A549 (cell line): Measurements from ENCODE around the gene WDR35. TPM values are rescaled to one million over a fixed set of nuclear protein-coding genes. Genes with fewer than 3 reads are reported as not detected.
"Not testable (repeated sequence)": the region's sequence is repeated elsewhere in the genome, so short reads cannot be mapped to it uniquely, and the experiment has no call there.

Source experiments
- ATAC-seq, 2 experiments: fragments of 200-7000 bp in 1 of 2; fragments of >200 bp in 1 of 2; cut with Nextera tagmentation in 1 of 2; cut with Tn5 transposase in 1 of 2; 3 replicates each; pipeline versions ENCODE4 v1.8.0 to v1.9.1; 2018 to 2020; ENCODE audit warnings: mild to moderate bottlenecking in 1 of 2, moderate library complexity in 1 of 2
- CTCF ChIA-PET: fragments of 300-600 bp; sonication (Branson Sonifier 250); formaldehyde crosslinking; extraction: SDS; loops from one replicate; lab custom pipeline; 2021; ENCODE audit warnings: antibody characterized with exemption, inconsistent platforms; lab: Yijun Ruan, JAX
- POLR2A ChIA-PET: fragments of 350-600 bp; formaldehyde crosslinking; extraction: SDS; loops from one replicate; lab custom pipeline; 2021; ENCODE audit warnings: antibody characterized with exemption, inconsistent platforms; lab: Yijun Ruan, JAX
- DNase-seq, 2 experiments: peaks; one replicate each; pipeline versions ENCODE4 v3.0.0 to v3.0.0-alpha.2; 2011 to 2016; ENCODE audit warnings: low read depth in 1 of 2, low spot score in 1 of 2
- FAIRE-seq: peaks from 2 replicates; lab custom pipeline; 2011; peaks lifted over from hg19 to GRCh38; lab: Jason Lieb, UNC
- H3K27ac ChIP-seq, 2 experiments: fragments of >200 bp; sonication (Bioruptor Twin); formaldehyde crosslinking; 3 replicates each; pipeline ENCODE4 v1.5.1; 2016 to 2017
- H3K4me1 ChIP-seq: fragments of >200 bp; sonication (Bioruptor Twin); formaldehyde crosslinking; 3 replicates; pipeline ENCODE4 v1.6.1; 2016
- H3K4me2 ChIP-seq: fragments of >200 bp; sonication (Bioruptor Twin); formaldehyde crosslinking; 3 replicates; pipeline ENCODE4 v1.6.1; 2016
- H3K4me3 ChIP-seq: fragments of >200 bp; sonication (Bioruptor Twin); formaldehyde crosslinking; 3 replicates; pipeline ENCODE4 v1.5.1; 2016
- H3K9me3 ChIP-seq: fragments of >200 bp; sonication (Bioruptor Twin); formaldehyde crosslinking; 3 replicates; pipeline ENCODE4 v1.6.1; 2016
- BHLHE40 ChIP-seq: IDR thresholded peaks from 2 replicates; pipeline ENCODE4 v1.6.1; 2012; ENCODE audit warnings: low read depth, low read length, inconsistent platforms
- CEBPB ChIP-seq, 2 experiments: fragments of >200 bp in 1 of 2; sonication (Bioruptor Twin) in 1 of 2; formaldehyde crosslinking in 1 of 2; IDR thresholded peaks; 2 replicates each; pipeline ENCODE4 v1.6.1; 2012 to 2016
- CHD4 ChIP-seq: fragments of 200-600 bp; sonication (generic); IDR thresholded peaks from 2 replicates; pipeline ENCODE4 v1.6.1; 2016; ENCODE audit warnings: antibody characterized with exemption, mild to moderate bottlenecking, borderline replicate concordance
- EHMT2 ChIP-seq: fragments of 200-600 bp; sonication (generic); IDR thresholded peaks from 2 replicates; pipeline ENCODE4 v1.6.1; 2016; ENCODE audit warnings: antibody characterized with exemption, low read depth, mild to moderate bottlenecking, moderate library complexity
- HDAC2 ChIP-seq: fragments of 200-600 bp; sonication (generic); IDR thresholded peaks from 2 replicates; pipeline ENCODE4 v1.6.1; 2016
- HES2 ChIP-seq: fragments of >200 bp; sonication (Bioruptor Twin); formaldehyde crosslinking; IDR thresholded peaks from 2 replicates; pipeline ENCODE4 v1.6.1; 2016
- HEYL ChIP-seq: fragments of 250-450 bp; sonication (Bioruptor Pico); IDR thresholded peaks from 2 replicates; pipeline ENCODE4 v1.8.0; 2021; ENCODE audit warnings: mild to moderate bottlenecking, moderate library complexity
- KDM1A ChIP-seq: fragments of 200-600 bp; sonication (generic); IDR thresholded peaks from 2 replicates; pipeline ENCODE4 v1.6.1; 2016; ENCODE audit warnings: low read depth, mild to moderate bottlenecking
- MAZ ChIP-seq: fragments of 150-350 bp; IDR thresholded peaks from 2 replicates; pipeline ENCODE4 v1.6.1; 2014; ENCODE audit warnings: antibody characterized with exemption, low read depth, low read length, borderline replicate concordance
- NFE2L2 ChIP-seq: fragments of 150-350 bp; conservative IDR thresholded peaks from 2 replicates; pipeline ENCODE4 v1.6.1; 2014; ENCODE audit warnings: low read length
- PBX3 ChIP-seq: IDR thresholded peaks from 2 replicates; pipeline ENCODE4 v1.6.1; 2012
- REST ChIP-seq: fragments of 200-600 bp; sonication (generic); IDR thresholded peaks from 2 replicates; pipeline ENCODE4 v1.6.1; 2016; ENCODE audit warnings: antibody characterized with exemption, mild to moderate bottlenecking, moderate library complexity
- TFCP2L1 ChIP-seq: fragments of 250-450 bp; sonication (Bioruptor Pico); IDR thresholded peaks from 2 replicates; pipeline ENCODE4 v1.5.0; 2021; ENCODE audit warnings: mild to moderate bottlenecking
- ZFP36 ChIP-seq: fragments of 450-650 bp; IDR thresholded peaks from 2 replicates; pipeline ENCODE4 v1.6.1; 2014; ENCODE audit warnings: borderline replicate concordance; ENCODE audit not compliant: partially characterized antibody
- WGBS: methylation state at CpG from one replicate; pipeline ENCODE4 v1.1.6; 2017; ENCODE audit errors: missing lambda C conversion rate; 5-methylcytosine and 5-hydroxymethylcytosine counted together
- polyA plus RNA-seq, 4 experiments: library from polyadenylated mRNA; depleted of rRNA in 3 of 4; stranded (reverse); fragments of >200 nt; fragmentation: RNase III in 1 of 4; extraction: RNeasy Plus Mini Kit Qiagen cat#74134 plus additional on column Dnase treatment in 1 of 4; gene quantifications; 2 replicates in 3 of 4; 3 replicates in 1 of 4; pipeline ENCODE4 v1.2.3, GENCODE V29; 2011 to 2017

WDR35 gene
- polyA plus RNA-seq, 2 of the 4 experiments (the other 2 are of a cell fraction), result 12.1 to 28.5 TPM

GRCh38 chr2:19894134-19894792 is 95.6 kb downstream of the WDR35 start:
- H3K4me1 ChIP-seq, result peaks cover 25% of the 10 kb centered on the region; the same call in 2 of the 3 replicates
- no peak overlapping the region for H3K27ac ChIP-seq
- no peak for DNase-seq
- TF ChIP-seq CEBPB (IDR thresholded peaks at IDR 0.05) (no peak), KDM1A (no peak), NFE2L2 (no peak), TFCP2L1 (CRISPR knock-in tag) (no peak), EHMT2 (no peak), HES2 (no peak), REST (no peak), HEYL (CRISPR knock-in tag) (no peak), ZFP36 (no peak), CHD4 (no peak), PBX3 (no peak)
- TF ChIP-seq, all 56 proteins: peak for 0
- FAIRE-seq (no peak), ATAC-seq (no peak)
- H3K9me3 ChIP-seq, result no peaks in the 10 kb centered on the region
- H3K4me3 ChIP-seq, result no peak overlapping the region
- ChIA-PET CTCF (interaction anchor here (0.6 kb wide), 2 partner anchors 432 to 947 kb away, joined by 3 to 4 read pairs; no protein-coding TSS in a partner anchor), POLR2A (no interaction called here)
- 83% methylated on average over 4 of the region's 4 CpGs for WGBS
- no peak overlapping the region for H3K4me2 ChIP-seq

GRCh38 chr2:19893520-19894133 is 96.3 kb downstream of the WDR35 start:
- Histone ChIP-seq H3K4me3 (no peak overlapping the region), H3K27ac (no peak overlapping the region), H3K4me2 (no peak overlapping the region), H3K4me1 (peaks cover 19% of the 10 kb centered on the region; the same call in 2 of the 3 replicates), H3K9me3 (no peaks in the 10 kb centered on the region)
- POLR2A ChIA-PET, result interaction anchor here (1.2 kb wide), 1 partner anchor 8 kb away, joined by 7 read pairs; no protein-coding TSS in a partner anchor
- CTCF ChIA-PET, result interaction anchor here (0.6 kb wide), 1 partner anchor 432 kb away, joined by 4 read pairs; no protein-coding TSS in a partner anchor
- TF ChIP-seq HDAC2 (no peak), BHLHE40 (no peak), MAZ (no peak)
- DNase-seq (no peak), ATAC-seq (no peak), FAIRE-seq (peak; percentile 88)
- 91% methylated on average over 4 of the region's 4 CpGs for WGBS

GRCh38 chr2:19891971-19892370 is 97.9 kb downstream of the WDR35 start:
- DNase-seq, FAIRE-seq, H3K27ac ChIP-seq, POLR2A ChIA-PET, H3K4me2 ChIP-seq, ATAC-seq, H3K9me3 ChIP-seq, CTCF ChIA-PET, H3K4me3 ChIP-seq, H3K4me1 ChIP-seq: not testable (repeated sequence)
- 78% methylated on average over 4 of the region's 4 CpGs for WGBS
